WTC11 (cell line): Measurements from ENCODE around the gene PLEKHH3.
"Not testable (repeated sequence)": the region's sequence is repeated elsewhere in the genome, so short reads cannot be mapped to it uniquely, and the experiment has no call there.

Experiments
- ATF1 ChIP-seq: sonication (generic); formaldehyde crosslinking; IDR thresholded peaks from 2 replicates; pipeline ENCODE4 v1.8.1; 2023; ENCODE audit warnings: mild to moderate bottlenecking, moderate library complexity, missing genetic modification reagents
- KAT7 ChIP-seq: sonication (generic); formaldehyde crosslinking; IDR thresholded peaks from 2 replicates; pipeline ENCODE4 v1.8.1; 2023; ENCODE audit warnings: missing genetic modification reagents, mild to moderate bottlenecking, borderline replicate concordance
- NR1H2 ChIP-seq: sonication (generic); formaldehyde crosslinking; IDR thresholded peaks from 2 replicates; pipeline ENCODE4 v1.9.0; 2021; ENCODE audit warnings: mild to moderate bottlenecking, moderate library complexity, missing genetic modification reagents
- SMAD3 ChIP-seq: sonication (generic); formaldehyde crosslinking; IDR thresholded peaks from 2 replicates; pipeline ENCODE4 v1.8.0; 2022; ENCODE audit warnings: missing genetic modification reagents, mild to moderate bottlenecking, borderline replicate concordance
- TF ChIP-seq, protein P1 (sequence below): sonication (generic); formaldehyde crosslinking; IDR thresholded peaks from 2 replicates; pipeline ENCODE4 v1.8.0; 2022; ENCODE audit warnings: missing genetic modification reagents
- TF ChIP-seq, protein P2 (sequence below): sonication (generic); formaldehyde crosslinking; conservative IDR thresholded peaks from 2 replicates; pipeline ENCODE4 v1.8.1; 2022; ENCODE audit warnings: mild to moderate bottlenecking, missing genetic modification reagents
- TF ChIP-seq, protein P3 (sequence below): fragments of 200-600 bp; IDR thresholded peaks from 2 replicates; pipeline ENCODE4 v1.8.0; 2022; ENCODE audit warnings: antibody characterized with exemption
- TF ChIP-seq, protein P4 (sequence below): sonication (generic); formaldehyde crosslinking; IDR thresholded peaks from 2 replicates; pipeline ENCODE4 v1.8.0; 2022; ENCODE audit warnings: mild to moderate bottlenecking, missing genetic modification reagents
- TF ChIP-seq, protein P5 (sequence below): sonication (generic); formaldehyde crosslinking; IDR thresholded peaks from 2 replicates; pipeline ENCODE4 v1.8.0; 2023; ENCODE audit warnings: missing genetic modification reagents, mild to moderate bottlenecking, borderline replicate concordance
- TF ChIP-seq, protein P6 (sequence below): sonication (generic); formaldehyde crosslinking; IDR thresholded peaks from 2 replicates; pipeline ENCODE4 v1.8.1; 2022; ENCODE audit warnings: low read depth, missing genetic modification reagents, borderline replicate concordance

DNA sequence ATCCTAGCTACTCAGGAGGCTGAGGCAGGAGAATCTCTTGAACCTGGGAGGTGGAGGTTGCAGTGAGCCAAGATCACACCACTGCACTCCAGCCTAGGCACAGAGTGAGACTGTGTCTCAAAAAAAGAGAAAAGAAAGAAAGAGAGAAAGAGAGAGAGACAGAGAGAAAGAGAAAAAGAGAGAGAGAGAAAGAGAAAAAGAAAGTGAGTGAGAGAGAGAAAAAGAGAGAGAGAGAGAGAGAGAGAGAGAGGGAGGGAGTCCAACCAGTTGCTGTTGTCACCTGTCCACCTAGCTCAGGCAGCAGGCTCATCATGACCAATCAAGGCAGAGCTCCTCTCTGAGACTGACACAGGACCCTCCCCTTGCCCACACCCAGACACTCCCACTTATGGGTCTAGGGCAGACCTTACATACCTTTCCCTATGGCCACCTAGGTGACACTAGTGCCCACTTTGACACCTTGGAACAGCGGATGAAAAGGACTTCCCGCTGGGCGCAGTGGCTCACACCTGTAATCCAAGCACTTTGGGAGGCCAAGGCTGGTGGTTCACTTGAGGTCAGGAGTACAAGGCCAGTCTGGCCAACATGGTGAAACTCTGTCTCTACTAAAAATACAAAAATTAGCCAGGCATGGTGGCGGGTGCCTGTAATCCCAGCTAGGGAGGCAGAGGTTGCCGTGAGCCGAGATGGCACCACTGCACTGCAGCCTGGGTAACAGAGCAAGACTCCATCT, 49.6 kb downstream of the PLEKHH3 start:
- not testable (repeated sequence) for TF ChIP-seq SMAD3, ATF1, KAT7, NR1H2 (CRISPR knock-in tag)
- TF ChIP-seq, protein P1, sequence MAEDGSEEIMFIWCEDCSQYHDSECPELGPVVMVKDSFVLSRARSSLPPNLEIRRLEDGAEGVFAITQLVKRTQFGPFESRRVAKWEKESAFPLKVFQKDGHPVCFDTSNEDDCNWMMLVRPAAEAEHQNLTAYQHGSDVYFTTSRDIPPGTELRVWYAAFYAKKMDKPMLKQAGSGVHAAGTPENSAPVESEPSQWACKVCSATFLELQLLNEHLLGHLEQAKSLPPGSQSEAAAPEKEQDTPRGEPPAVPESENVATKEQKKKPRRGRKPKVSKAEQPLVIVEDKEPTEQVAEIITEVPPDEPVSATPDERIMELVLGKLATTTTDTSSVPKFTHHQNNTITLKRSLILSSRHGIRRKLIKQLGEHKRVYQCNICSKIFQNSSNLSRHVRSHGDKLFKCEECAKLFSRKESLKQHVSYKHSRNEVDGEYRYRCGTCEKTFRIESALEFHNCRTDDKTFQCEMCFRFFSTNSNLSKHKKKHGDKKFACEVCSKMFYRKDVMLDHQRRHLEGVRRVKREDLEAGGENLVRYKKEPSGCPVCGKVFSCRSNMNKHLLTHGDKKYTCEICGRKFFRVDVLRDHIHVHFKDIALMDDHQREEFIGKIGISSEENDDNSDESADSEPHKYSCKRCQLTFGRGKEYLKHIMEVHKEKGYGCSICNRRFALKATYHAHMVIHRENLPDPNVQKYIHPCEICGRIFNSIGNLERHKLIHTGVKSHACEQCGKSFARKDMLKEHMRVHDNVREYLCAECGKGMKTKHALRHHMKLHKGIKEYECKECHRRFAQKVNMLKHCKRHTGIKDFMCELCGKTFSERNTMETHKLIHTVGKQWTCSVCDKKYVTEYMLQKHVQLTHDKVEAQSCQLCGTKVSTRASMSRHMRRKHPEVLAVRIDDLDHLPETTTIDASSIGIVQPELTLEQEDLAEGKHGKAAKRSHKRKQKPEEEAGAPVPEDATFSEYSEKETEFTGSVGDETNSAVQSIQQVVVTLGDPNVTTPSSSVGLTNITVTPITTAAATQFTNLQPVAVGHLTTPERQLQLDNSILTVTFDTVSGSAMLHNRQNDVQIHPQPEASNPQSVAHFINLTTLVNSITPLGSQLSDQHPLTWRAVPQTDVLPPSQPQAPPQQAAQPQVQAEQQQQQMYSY = not testable (repeated sequence)
- TF ChIP-seq, protein P2, sequence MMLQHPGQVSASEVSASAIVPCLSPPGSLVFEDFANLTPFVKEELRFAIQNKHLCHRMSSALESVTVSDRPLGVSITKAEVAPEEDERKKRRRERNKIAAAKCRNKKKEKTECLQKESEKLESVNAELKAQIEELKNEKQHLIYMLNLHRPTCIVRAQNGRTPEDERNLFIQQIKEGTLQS (CRISPR knock-in tag) = not testable (repeated sequence)
- TF ChIP-seq, protein P3, sequence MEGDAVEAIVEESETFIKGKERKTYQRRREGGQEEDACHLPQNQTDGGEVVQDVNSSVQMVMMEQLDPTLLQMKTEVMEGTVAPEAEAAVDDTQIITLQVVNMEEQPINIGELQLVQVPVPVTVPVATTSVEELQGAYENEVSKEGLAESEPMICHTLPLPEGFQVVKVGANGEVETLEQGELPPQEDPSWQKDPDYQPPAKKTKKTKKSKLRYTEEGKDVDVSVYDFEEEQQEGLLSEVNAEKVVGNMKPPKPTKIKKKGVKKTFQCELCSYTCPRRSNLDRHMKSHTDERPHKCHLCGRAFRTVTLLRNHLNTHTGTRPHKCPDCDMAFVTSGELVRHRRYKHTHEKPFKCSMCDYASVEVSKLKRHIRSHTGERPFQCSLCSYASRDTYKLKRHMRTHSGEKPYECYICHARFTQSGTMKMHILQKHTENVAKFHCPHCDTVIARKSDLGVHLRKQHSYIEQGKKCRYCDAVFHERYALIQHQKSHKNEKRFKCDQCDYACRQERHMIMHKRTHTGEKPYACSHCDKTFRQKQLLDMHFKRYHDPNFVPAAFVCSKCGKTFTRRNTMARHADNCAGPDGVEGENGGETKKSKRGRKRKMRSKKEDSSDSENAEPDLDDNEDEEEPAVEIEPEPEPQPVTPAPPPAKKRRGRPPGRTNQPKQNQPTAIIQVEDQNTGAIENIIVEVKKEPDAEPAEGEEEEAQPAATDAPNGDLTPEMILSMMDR = not testable (repeated sequence)
- TF ChIP-seq, protein P4, sequence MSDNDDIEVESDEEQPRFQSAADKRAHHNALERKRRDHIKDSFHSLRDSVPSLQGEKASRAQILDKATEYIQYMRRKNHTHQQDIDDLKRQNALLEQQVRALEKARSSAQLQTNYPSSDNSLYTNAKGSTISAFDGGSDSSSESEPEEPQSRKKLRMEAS (CRISPR knock-in tag) = not testable (repeated sequence)
- TF ChIP-seq, protein P5, sequence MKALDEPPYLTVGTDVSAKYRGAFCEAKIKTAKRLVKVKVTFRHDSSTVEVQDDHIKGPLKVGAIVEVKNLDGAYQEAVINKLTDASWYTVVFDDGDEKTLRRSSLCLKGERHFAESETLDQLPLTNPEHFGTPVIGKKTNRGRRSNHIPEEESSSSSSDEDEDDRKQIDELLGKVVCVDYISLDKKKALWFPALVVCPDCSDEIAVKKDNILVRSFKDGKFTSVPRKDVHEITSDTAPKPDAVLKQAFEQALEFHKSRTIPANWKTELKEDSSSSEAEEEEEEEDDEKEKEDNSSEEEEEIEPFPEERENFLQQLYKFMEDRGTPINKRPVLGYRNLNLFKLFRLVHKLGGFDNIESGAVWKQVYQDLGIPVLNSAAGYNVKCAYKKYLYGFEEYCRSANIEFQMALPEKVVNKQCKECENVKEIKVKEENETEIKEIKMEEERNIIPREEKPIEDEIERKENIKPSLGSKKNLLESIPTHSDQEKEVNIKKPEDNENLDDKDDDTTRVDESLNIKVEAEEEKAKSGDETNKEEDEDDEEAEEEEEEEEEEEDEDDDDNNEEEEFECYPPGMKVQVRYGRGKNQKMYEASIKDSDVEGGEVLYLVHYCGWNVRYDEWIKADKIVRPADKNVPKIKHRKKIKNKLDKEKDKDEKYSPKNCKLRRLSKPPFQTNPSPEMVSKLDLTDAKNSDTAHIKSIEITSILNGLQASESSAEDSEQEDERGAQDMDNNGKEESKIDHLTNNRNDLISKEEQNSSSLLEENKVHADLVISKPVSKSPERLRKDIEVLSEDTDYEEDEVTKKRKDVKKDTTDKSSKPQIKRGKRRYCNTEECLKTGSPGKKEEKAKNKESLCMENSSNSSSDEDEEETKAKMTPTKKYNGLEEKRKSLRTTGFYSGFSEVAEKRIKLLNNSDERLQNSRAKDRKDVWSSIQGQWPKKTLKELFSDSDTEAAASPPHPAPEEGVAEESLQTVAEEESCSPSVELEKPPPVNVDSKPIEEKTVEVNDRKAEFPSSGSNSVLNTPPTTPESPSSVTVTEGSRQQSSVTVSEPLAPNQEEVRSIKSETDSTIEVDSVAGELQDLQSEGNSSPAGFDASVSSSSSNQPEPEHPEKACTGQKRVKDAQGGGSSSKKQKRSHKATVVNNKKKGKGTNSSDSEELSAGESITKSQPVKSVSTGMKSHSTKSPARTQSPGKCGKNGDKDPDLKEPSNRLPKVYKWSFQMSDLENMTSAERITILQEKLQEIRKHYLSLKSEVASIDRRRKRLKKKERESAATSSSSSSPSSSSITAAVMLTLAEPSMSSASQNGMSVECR (CRISPR knock-in tag) = not testable (repeated sequence)
- TF ChIP-seq, protein P6, sequence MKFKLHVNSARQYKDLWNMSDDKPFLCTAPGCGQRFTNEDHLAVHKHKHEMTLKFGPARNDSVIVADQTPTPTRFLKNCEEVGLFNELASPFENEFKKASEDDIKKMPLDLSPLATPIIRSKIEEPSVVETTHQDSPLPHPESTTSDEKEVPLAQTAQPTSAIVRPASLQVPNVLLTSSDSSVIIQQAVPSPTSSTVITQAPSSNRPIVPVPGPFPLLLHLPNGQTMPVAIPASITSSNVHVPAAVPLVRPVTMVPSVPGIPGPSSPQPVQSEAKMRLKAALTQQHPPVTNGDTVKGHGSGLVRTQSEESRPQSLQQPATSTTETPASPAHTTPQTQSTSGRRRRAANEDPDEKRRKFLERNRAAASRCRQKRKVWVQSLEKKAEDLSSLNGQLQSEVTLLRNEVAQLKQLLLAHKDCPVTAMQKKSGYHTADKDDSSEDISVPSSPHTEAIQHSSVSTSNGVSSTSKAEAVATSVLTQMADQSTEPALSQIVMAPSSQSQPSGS (CRISPR knock-in tag) = not testable (repeated sequence)
